ENCODE measurements around the gene GJE1.
A peak's percentile ranks its signal among the peaks of the same experiment; 100 is the strongest.
"Not testable (repeated sequence)": the region's sequence is repeated elsewhere in the genome, so short reads cannot be mapped to it uniquely, and the experiment has no call there.

Gene GJE1

GRCh38 chr6:142154336-142154735, 21.6 kb downstream of the GJE1 start:
- no peak for TF ChIP-seq CTCF (conservative IDR thresholded peaks at IDR 0.05)
- H3K27ac ChIP-seq: no peak overlapping the region

GRCh38 chr6:142155091-142155490, 22.4 kb downstream of the GJE1 start:
- no peak for TF ChIP-seq CTCF (conservative IDR thresholded peaks at IDR 0.05)

GRCh38 chr6:142155895-142156757, 23.4 kb downstream of the GJE1 start:
- TF ChIP-seq CTCF (conservative IDR thresholded peaks at IDR 0.05): peak; percentile 64
- no peak overlapping the region for H3K27ac ChIP-seq

More at GRCh38 chr6:142155091-142155490, 22.4 kb downstream of the GJE1 start:
- H3K27ac ChIP-seq: no peak overlapping the region

- not testable (repeated sequence) for H3K27ac ChIP-seq
- peak; percentile 21; the same call in 1 of the 2 replicates for TF ChIP-seq CTCF (conservative IDR thresholded peaks at IDR 0.05)
These were observed 24.0 kb downstream of the GJE1 start for GRCh38 chr6:142156758-142157068.

GRCh38 chr6:142162780-142163179, 30.1 kb downstream of the GJE1 start:
- TF ChIP-seq CTCF (conservative IDR thresholded peaks at IDR 0.05): no peak
- H3K27ac ChIP-seq: peak overlapping the region; percentile 6; the same call in 1 of the 2 replicates

- no peak overlapping the region for H3K27ac ChIP-seq
- TF ChIP-seq CTCF (conservative IDR thresholded peaks at IDR 0.05): no peak
These were observed 32.5 kb downstream of the GJE1 start for GRCh38 chr6:142165227-142165626.

- no peak overlapping the region for H3K27ac ChIP-seq
- TF ChIP-seq CTCF (conservative IDR thresholded peaks at IDR 0.05): no peak
These were observed 34.3 kb downstream of the GJE1 start for GRCh38 chr6:142167071-142167470.
